GM12865 (cell line): Measurements from ENCODE around the gene FLACC1.

ENCODE experiments used
- DNase-seq: peaks from one replicate; pipeline ENCODE4 v3.0.0; 2010; ENCODE audit warnings: low read depth
- H3K4me3 ChIP-seq: 2 replicates; pipeline ENCODE4 v1.5.1; 2011; ENCODE audit warnings: mild to moderate bottlenecking, low read depth, low read length, control low read depth
- CTCF ChIP-seq: IDR thresholded peaks from 2 replicates; pipeline ENCODE4 v1.5.1; 2011; ENCODE audit warnings: low read length, control low read depth, low read depth, inconsistent platforms; ENCODE audit not compliant: insufficient read depth; ENCODE audit errors: missing control alignments

The FLACC1 gene

GRCh38 chr2:201357221-201357620 lies at the start of gene FLACC1:
Gene FLACC1 (minus strand): TSS chr2:201357345. CDS start chr2:201351404, 5,941 bp downstream.
- no peak for TF ChIP-seq CTCF
- peak; percentile 18 for DNase-seq
- H3K4me3 ChIP-seq: no peak within 1 kb of the TSS

GRCh38 chr2:201406077-201406662 lies 49.0 kb upstream of the FLACC1 start:
- DNase-seq: no peak
- H3K4me3 ChIP-seq: no peak overlapping the region
- no peak for TF ChIP-seq CTCF

- no peak overlapping the region for H3K4me3 ChIP-seq
- no peak for TF ChIP-seq CTCF
- DNase-seq: peak; percentile 3
Observed at GRCh38 chr2:201404699-201405280, 47.6 kb upstream of the FLACC1 start.

GRCh38 chr2:201403880-201404279 lies 46.7 kb upstream of the FLACC1 start:
- no peak for TF ChIP-seq CTCF
- DNase-seq: no peak
- H3K4me3 ChIP-seq: no peak overlapping the region

GRCh38 chr2:201402651-201403562 lies 45.8 kb upstream of the FLACC1 start:
- no peak for DNase-seq
- no peak for TF ChIP-seq CTCF
- H3K4me3 ChIP-seq: no peak overlapping the region

- no peak for TF ChIP-seq CTCF
- H3K4me3 ChIP-seq: no peak overlapping the region
Observed at GRCh38 chr2:201401815-201402214, 44.7 kb upstream of the FLACC1 start.

More at GRCh38 chr2:201401815-201402214, 44.7 kb upstream of the FLACC1 start:
- DNase-seq: no peak
